T-cell (primary cell): Measurements from ENCODE around the gene HOXA9. TPM values are rescaled to one million over a fixed set of nuclear protein-coding genes. Genes with fewer than 3 reads are reported as not detected.

ENCODE experiments used
- ATAC-seq, 4 experiments: fragments of 200-7000 bp in 3 of 4; fragments of 150-1000 bp in 1 of 4; cut with Tn5 transposase; replicated peaks in 1 of 4; 1 replicate in 3 of 4; 2 replicates in 1 of 4; pipeline ENCODE4 v1.10.0; 2021; ENCODE audit warnings: moderate library complexity in 3 of 4, mild to moderate bottlenecking in 2 of 4, moderate number of reproducible peaks in 1 of 4
- CTCF ChIA-PET, 2 donors: fragments of 300-600 bp; sonication (Branson Sonifier 250); formaldehyde crosslinking; loops; one replicate each; lab custom pipeline; 2022; ENCODE audit warnings: antibody characterized with exemption in 2 of 2; lab: Charles Lee
- POLR2A ChIA-PET, 2 donors: fragments of 300-600 bp; sonication (Branson Sonifier 250); formaldehyde crosslinking; loops; one replicate each; lab custom pipeline; 2022; ENCODE audit warnings: antibody characterized with exemption in 2 of 2; lab: Charles Lee
- DNase-seq, 35 experiments: peaks; one replicate each; pipeline versions ENCODE4 v3.0.0 to v3.0.0-alpha.2; 2013 to 2023
- H3K27ac ChIP-seq: one replicate; pipeline ENCODE4 v1.5.1; 2013; ENCODE audit warnings: low read length
- H3K27me3 ChIP-seq, 2 experiments: replicated peaks in 1 of 2; 1 replicate in 1 of 2; 2 replicates in 1 of 2; pipeline versions ENCODE4 v1.6.1 to v1.7.0; 2013; ENCODE audit warnings: low read length in 1 of 2, mixed read lengths in 1 of 2; ENCODE audit not compliant: control insufficient read depth in 2 of 2, insufficient read depth in 2 of 2; ENCODE audit errors: extremely low read depth in 1 of 2
- H3K36me3 ChIP-seq, 2 donors: 1 replicate in 1 of 2; 2 replicates in 1 of 2; pipeline versions ENCODE4 v1.6.1 to v1.7.0; 2013; ENCODE audit warnings: low read length in 1 of 2; ENCODE audit not compliant: control insufficient read depth in 2 of 2, insufficient read depth in 1 of 2; ENCODE audit errors: extremely low read depth in 1 of 2
- H3K4me1 ChIP-seq, 2 experiments: 1 replicate in 1 of 2; 2 replicates in 1 of 2; pipeline versions ENCODE4 v1.6.1 to v1.7.0; 2013; ENCODE audit warnings: low read length in 2 of 2, mixed read lengths in 1 of 2; ENCODE audit not compliant: insufficient read depth in 2 of 2, control insufficient read depth in 1 of 2; ENCODE audit errors: extremely low read depth in 1 of 2
- H3K4me3 ChIP-seq, 2 donors: 1 replicate in 1 of 2; 2 replicates in 1 of 2; pipeline versions ENCODE4 v1.5.1 to v1.7.0; 2013; ENCODE audit warnings: mild to moderate bottlenecking in 2 of 2, low read length in 1 of 2, moderate library complexity in 1 of 2; ENCODE audit not compliant: control insufficient read depth in 1 of 2; ENCODE audit errors: extremely low read depth in 1 of 2
- H3K9me3 ChIP-seq: 2 replicates; pipeline ENCODE4 v1.7.0; 2013
- H3K27ac Mint-ChIP-seq, 2 donors: one replicate each; pipeline ENCODE4 v1.8.0; 2020 to 2021; ENCODE audit warnings: mild to moderate bottlenecking in 2 of 2, mixed read lengths in 2 of 2
- H3K27me3 Mint-ChIP-seq, 2 donors: one replicate each; pipeline ENCODE4 v1.8.0; 2021 to 2022; ENCODE audit warnings: mixed read lengths in 2 of 2
- H3K36me3 Mint-ChIP-seq: one replicate; pipeline ENCODE4 v1.8.0; 2021; ENCODE audit warnings: mixed read lengths
- H3K4me1 Mint-ChIP-seq, 3 donors: one replicate each; pipeline ENCODE4 v1.8.0; 2020 to 2022; ENCODE audit warnings: mixed read lengths in 3 of 3, mild to moderate bottlenecking in 1 of 3
- H3K4me3 Mint-ChIP-seq, 3 donors: one replicate each; pipeline ENCODE4 v1.8.0; 2020 to 2022; ENCODE audit warnings: mild to moderate bottlenecking in 3 of 3, mixed read lengths in 3 of 3, moderate library complexity in 3 of 3
- H3K9me3 Mint-ChIP-seq, 3 donors: one replicate each; pipeline ENCODE4 v1.8.0; 2020 to 2022; ENCODE audit warnings: mixed read lengths in 3 of 3
- WGBS: methylation state at CpG from one replicate; pipeline ENCODE4 v1.1.5; 2013; ENCODE audit warnings: missing lambda C conversion rate; ENCODE audit not compliant: insufficient coverage; 5-methylcytosine and 5-hydroxymethylcytosine counted together
- total RNA-seq, 35 experiments: library from RNA in 6 of 35; stranded (reverse) in 6 of 35; fragments of 120-200 nt in 1 of 35; gene quantifications; one replicate each; pipeline versions ENCODE4 v1.2.1 to v1.2.4 and lab custom pipeline; 2013 to 2026

HOXA9 gene
- total RNA-seq, 5 donors from 2014 or later (not counting 1 experiment from before 2014, with no cell fraction given), result 0.57 to 0.95 (median 0.79) TPM

- Histone ChIP-seq H3K9me3 (no peaks in the 10 kb centered on the region), H3K4me3 (peak overlapping the region in 1 of 2 donors; percentile 79), H3K27me3 (peaks cover 16 to 91% of the 10 kb centered on the region in 2 experiments), H3K36me3 (no peaks in the 10 kb centered on the region), H3K4me1 (peaks cover 13 to 56% of the 10 kb centered on the region in 2 experiments), H3K27ac (no peak overlapping the region)
- DNase-seq (peak in 6 of 35 experiments; percentile 1 to 23 (median 10)), ATAC-seq (no peak)
- peak overlapping the region; percentile 35 to 72 (median 58) for H3K4me3 Mint-ChIP-seq
- POLR2A ChIA-PET, result no interaction called here
- H3K9me3 Mint-ChIP-seq, result no peaks in the 10 kb centered on the region
- no peaks in the 10 kb centered on the region for H3K36me3 Mint-ChIP-seq
- H3K27ac Mint-ChIP-seq, result peak overlapping the region in 1 of 2 donors; percentile 31
- H3K4me1 Mint-ChIP-seq, result peaks cover 24 to 35% (median 34%) of the 10 kb centered on the region in 3 donors
- H3K27me3 Mint-ChIP-seq, result peaks cover 46 to 78% of the 10 kb centered on the region in 2 donors
- CTCF ChIA-PET, result interaction anchor here (1.2 to 1.5 kb wide), 3 partner anchors 10 to 24 kb away, joined by 3 to 7 read pairs (median 6); no protein-coding TSS in a partner anchor
- 11% methylated on average over 5 of the region's 10 CpGs for whole genome bisulfite sequencing
Observed at GRCh38 chr7:27172315-27172774, 7.0 kb upstream of the HOXA9 start.

GRCh38 chr7:27171637-27172314 lies 6.4 kb upstream of the HOXA9 start:
- Histone ChIP-seq H3K36me3 (no peaks in the 10 kb centered on the region), H3K27ac (no peak overlapping the region), H3K4me1 (peaks cover 13 to 61% of the 10 kb centered on the region in 2 experiments), H3K4me3 (peak overlapping the region in 1 of 2 donors; percentile 11), H3K27me3 (peaks cover 17 to 91% of the 10 kb centered on the region in 2 experiments), H3K9me3 (no peaks in the 10 kb centered on the region)
- Mint-ChIP-seq H3K4me1 (peaks cover 27 to 40% (median 39%) of the 10 kb centered on the region in 3 donors), H3K36me3 (no peaks in the 10 kb centered on the region), H3K27me3 (peaks cover 51 to 78% of the 10 kb centered on the region in 2 donors), H3K9me3 (no peaks in the 10 kb centered on the region), H3K27ac (peak overlapping the region in 1 of 2 donors; percentile 50), H3K4me3 (peak overlapping the region; percentile 35 to 72 (median 58))
- ATAC-seq (no peak), DNase-seq (peak in 2 of 35 experiments; percentile 13 to 32)
- WGBS, result 8% methylated on average over 28 of the region's 30 CpGs
- POLR2A ChIA-PET, result no interaction called here
- CTCF ChIA-PET, result interaction anchor here in 1 of 2 donors (0.7 to 1.2 kb wide), 2 partner anchors 9 to 482 kb away, joined by 3 read pairs; no protein-coding TSS in a partner anchor

- DNase-seq (no peak), ATAC-seq (no peak)
- Mint-ChIP-seq H3K4me3 (peak overlapping the region in 1 of 3 donors; percentile 72), H3K9me3 (no peaks in the 10 kb centered on the region), H3K27ac (peak overlapping the region in 1 of 2 donors; percentile 50), H3K36me3 (no peaks in the 10 kb centered on the region), H3K4me1 (peaks cover 29 to 41% (median 40%) of the 10 kb centered on the region in 3 donors), H3K27me3 (peaks cover 55 to 78% of the 10 kb centered on the region in 2 donors)
- CTCF ChIA-PET, result interaction anchor here in 1 of 2 donors (0.7 to 1.2 kb wide), 2 partner anchors 9 to 481 kb away, joined by 3 read pairs; no protein-coding TSS in a partner anchor
- 16% methylated on average over 8 of the region's 8 CpGs for WGBS
- POLR2A ChIA-PET, result no interaction called here
- Histone ChIP-seq H3K36me3 (no peaks in the 10 kb centered on the region), H3K9me3 (no peaks in the 10 kb centered on the region), H3K4me3 (no peak overlapping the region), H3K27ac (no peak overlapping the region), H3K4me1 (peaks cover 15 to 66% of the 10 kb centered on the region in 2 experiments), H3K27me3 (peaks cover 17 to 91% of the 10 kb centered on the region in 2 experiments)
Observed at GRCh38 chr7:27171325-27171636, 5.9 kb upstream of the HOXA9 start.

- Histone ChIP-seq H3K9me3 (no peaks in the 10 kb centered on the region), H3K27me3 (peaks cover 17 to 91% of the 10 kb centered on the region in 2 experiments), H3K36me3 (no peaks in the 10 kb centered on the region), H3K27ac (no peak overlapping the region), H3K4me1 (peaks cover 15 to 72% of the 10 kb centered on the region in 2 experiments), H3K4me3 (no peak overlapping the region)
- ChIA-PET POLR2A (interaction anchor here in 1 of 2 donors (0.5 kb wide), 1 partner anchor 14 kb away, joined by 5 read pairs; the partner anchor contains the start of gene HOXA7), CTCF (interaction anchor here in 1 of 2 donors (0.7 to 1.3 kb wide), 4 partner anchors 8 to 480 kb away, joined by 3 read pairs; no protein-coding TSS in a partner anchor)
- Mint-ChIP-seq H3K4me3 (no peak overlapping the region), H3K36me3 (no peaks in the 10 kb centered on the region), H3K9me3 (no peaks in the 10 kb centered on the region), H3K27me3 (peaks cover 59 to 76% of the 10 kb centered on the region in 2 donors), H3K27ac (no peak overlapping the region), H3K4me1 (peaks cover 32 to 45% (median 44%) of the 10 kb centered on the region in 3 donors)
- DNase-seq, result no peak
- no peak for ATAC-seq
- WGBS, result 0% methylated on average over 1 of the region's 11 CpGs
Observed at GRCh38 chr7:27170426-27171324, 5.3 kb upstream of the HOXA9 start.

- POLR2A ChIA-PET, result no interaction called here
- H3K9me3 Mint-ChIP-seq, result no peaks in the 10 kb centered on the region
- Histone ChIP-seq H3K27me3 (peaks cover 17 to 91% of the 10 kb centered on the region in 2 experiments), H3K4me3 (peak overlapping the region in 1 of 2 donors; percentile 35), H3K27ac (no peak overlapping the region), H3K9me3 (no peaks in the 10 kb centered on the region), H3K4me1 (peaks cover 15 to 81% of the 10 kb centered on the region in 2 experiments), H3K36me3 (no peaks in the 10 kb centered on the region)
- no peaks in the 10 kb centered on the region for H3K36me3 Mint-ChIP-seq
- H3K27me3 Mint-ChIP-seq, result peaks cover 54 to 72% of the 10 kb centered on the region in 2 donors
- ATAC-seq, result peak in 1 of 4 experiments; percentile 42
- CTCF ChIA-PET, result interaction anchor here in 1 of 2 donors (1.3 kb wide), 2 partner anchors 9 to 20 kb away, joined by 3 read pairs; no protein-coding TSS in a partner anchor
- peaks cover 34 to 46% (median 44%) of the 10 kb centered on the region in 3 donors for H3K4me1 Mint-ChIP-seq
- peak overlapping the region in 2 of 3 donors; percentile 37 to 74 for H3K4me3 Mint-ChIP-seq
- H3K27ac Mint-ChIP-seq, result no peak overlapping the region
- WGBS, result 3% methylated on average over 26 of the region's 46 CpGs
- DNase-seq, result peak in 1 of 35 experiments; percentile 15
Observed at GRCh38 chr7:27169658-27170425, 4.5 kb upstream of the HOXA9 start.
